ENCODE measurements around the gene FGB.

FGB gene

DNA sequence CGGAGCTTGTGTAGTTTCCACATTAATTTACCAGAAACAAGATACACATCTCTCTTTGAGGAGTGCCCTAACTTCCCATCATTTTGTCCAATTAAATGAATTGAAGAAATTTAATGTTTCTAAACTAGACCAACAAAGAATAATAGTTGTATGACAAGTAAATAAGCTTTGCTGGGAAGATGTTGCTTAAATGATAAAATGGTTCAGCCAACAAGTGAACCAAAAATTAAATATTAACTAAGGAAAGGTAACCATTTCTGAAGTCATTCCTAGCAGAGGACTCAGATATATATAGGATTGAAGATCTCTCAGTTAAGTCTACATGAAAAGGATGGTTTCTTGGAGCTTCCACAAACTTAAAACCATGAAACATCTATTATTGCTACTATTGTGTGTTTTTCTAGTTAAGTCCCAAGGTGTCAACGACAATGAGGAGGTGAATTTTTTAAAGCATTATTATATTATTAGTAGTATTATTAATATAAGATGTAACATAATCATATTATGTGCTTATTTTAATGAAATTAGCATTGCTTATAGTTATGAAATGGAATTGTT is at the start of gene FGB:
Gene FGB, plus strand, starts transcription at position 315 of the 558 bp plus-strand sequence. Its CDS starts 8 bp downstream, at position 323.
- DNase-seq: no peak

GRCh38 chr4:154516318-154517029 is 46.3 kb upstream of the FGB start:
- DNase-seq: no peak

- DNase-seq: no peak
Observed at GRCh38 chr4:154517591-154517990, 45.2 kb upstream of the FGB start.

DNA sequence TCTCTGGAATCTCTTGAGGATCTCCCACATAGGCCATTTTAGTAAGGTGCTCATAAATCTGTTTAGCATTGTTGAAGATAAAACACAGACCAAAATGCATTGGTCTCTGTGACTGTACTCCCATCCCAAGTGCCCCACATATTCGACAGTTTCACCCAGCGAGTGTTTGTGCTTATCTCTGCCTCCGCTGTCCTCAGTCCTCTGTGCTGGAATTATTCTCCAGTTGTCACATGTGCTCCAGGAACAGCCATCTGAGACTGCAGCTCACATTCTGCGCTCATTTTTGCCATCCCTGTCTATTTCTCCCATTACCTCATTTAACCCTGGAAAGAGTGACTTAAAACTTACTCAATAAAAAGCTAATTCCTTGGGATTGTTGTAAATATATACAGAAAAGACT is 43.6 kb upstream of the FGB start:
- no peak for DNase-seq

DNA sequence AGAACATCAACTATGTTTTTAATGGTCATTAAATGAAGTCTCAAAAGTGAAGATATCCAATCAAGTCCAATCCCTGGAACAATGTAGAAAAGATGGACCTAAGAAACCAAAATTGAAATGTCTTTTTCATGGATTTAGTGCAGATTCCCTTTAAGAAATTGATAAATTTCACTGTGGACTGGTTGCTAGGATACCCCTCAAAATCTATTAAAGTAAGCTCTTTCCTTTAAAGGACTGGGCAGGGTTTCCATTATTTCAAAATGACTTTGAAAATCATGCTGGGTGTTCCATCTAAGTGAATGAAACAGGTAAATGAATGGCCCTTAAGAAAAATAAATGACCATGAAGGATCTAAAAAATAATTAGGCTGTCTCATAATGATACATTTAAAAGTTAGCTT is 41.2 kb upstream of the FGB start:
- no peak for DNase-seq

GRCh38 chr4:154526151-154526550 is 36.7 kb upstream of the FGB start:
- no peak for DNase-seq

DNA sequence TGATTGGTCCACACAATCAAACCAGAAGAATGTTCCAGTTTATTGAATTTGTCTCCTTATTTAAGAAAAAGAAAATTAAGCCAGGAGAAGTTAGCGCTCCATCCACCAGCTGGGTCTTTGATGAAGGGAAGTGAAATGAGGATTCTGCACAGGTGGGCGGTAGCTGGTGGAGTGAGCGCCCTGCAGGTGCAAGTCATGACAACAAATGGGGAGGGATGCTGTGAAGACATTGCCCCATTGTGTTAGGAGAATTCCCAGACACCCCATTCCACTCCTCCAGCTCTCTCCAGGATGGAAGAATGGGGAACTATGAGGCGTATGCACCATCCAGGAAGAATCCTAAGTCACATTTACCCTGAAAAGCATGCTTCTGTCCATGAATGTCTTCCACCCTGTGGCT is 35.5 kb upstream of the FGB start:
- no peak for DNase-seq

DNA sequence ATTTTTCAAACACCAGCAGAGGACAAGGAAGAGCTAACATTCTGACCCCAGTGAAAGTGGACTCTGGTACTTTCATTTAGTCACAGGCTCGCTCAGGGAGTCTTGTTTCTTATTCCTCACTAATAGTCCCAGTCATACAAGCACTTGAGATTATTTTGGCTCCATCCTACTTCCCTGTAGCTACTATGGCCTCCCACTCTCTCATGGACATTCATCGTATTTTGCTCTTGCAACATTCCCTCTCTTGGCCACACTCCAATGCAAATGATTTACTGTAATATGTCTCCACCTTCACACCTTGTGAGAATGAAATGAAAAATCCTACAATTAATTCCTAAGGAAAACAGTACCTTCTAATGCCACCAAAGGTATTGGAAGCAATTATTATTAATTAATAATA is 33.9 kb upstream of the FGB start:
- no peak for DNase-seq

- DNase-seq: no peak
Observed at GRCh38 chr4:154529728-154530519, 32.9 kb upstream of the FGB start.

DNA sequence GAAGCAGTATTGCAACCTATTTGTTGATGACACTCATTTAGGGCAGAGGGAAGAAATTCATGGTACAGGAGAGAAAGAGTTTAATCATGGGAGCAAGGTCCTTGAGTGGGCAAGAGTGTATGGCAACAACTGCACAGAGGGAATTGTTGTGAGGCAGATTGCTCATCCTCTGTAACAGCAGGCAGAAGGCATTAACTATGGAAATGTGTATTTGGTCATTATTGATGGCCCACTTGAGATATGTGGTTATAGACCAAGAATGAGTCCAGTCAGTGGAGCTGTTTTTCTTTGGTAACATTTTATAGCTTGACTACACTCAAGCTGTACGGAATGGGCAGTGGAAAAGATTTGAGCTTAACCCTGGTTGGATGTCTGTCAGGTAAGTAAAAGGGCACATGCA is 28.5 kb upstream of the FGB start:
- no peak for DNase-seq

DNA sequence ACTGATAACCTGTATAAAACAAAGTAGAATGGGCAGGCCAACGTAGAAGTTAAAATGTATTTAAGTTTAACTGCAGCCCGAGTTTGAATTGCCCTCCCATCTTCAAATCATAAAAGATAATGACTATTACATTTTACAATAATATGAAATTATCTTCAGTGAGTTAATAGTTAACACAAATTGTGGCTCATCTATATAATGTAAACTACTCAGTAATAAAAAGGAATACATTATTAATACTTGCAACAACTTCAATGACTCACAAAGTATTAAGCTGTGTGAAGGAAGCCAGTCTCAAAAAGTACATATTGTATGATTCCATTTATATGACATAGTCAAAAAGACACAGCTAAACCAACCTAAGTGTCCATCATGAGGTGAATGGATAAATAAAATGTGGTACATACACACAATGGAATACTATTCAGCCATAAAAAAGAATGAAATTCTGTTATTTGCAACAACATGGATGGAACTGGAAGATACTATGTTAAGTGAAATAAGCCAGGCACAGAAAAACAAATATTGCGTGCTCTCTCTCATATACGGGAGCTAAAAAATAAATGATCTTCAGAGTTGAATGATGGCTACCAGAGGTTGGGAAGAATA is 20.4 kb upstream of the FGB start:
- DNase-seq: no peak

DNA sequence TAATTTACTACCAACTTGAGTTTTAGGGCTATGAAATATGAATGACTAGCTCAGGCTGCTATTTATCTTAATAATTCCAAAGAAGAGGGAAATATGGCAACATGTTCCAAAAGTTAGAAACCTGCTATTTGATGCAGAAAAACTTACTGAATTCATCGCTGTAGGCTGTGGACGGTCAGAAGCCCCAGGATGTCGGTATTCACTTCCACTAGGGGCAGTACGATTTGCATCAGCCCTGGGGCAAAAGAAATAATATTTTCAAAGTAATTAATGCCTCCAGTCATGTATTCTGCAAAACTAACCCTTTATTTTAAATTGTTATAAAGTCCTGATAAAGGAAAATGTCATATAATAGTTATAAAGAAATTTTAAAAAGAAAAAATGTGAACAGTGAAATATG is 17.1 kb upstream of the FGB start:
- no peak for DNase-seq

GRCh38 chr4:154549894-154550790 is 12.7 kb upstream of the FGB start, which contains the start of gene PLRG1:
PLRG1 (minus strand) TSS chr4:154550400; CDS start chr4:154550308, 92 bp downstream.
- peak; percentile 91 for DNase-seq

- peak; percentile 56 for DNase-seq
Observed at GRCh38 chr4:154551872-154552686, 10.7 kb upstream of the FGB start.

DNA sequence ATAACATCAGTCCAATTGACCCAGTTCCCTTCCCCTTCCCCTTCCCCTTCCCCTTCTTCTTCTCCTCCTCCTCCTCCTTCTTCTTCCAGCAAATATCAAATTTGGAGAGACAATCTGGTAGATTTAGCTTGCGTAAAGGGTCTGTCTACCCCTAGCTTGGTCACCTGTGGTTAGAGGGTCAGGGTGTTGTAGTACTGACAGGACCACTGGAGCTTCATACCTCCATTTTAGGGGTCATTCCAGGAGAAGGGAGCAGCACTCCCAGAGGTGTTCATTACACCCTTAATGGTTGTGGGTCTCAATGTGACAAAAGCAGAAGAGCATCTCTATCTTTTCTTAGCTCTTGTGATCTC is 3.7 kb upstream of the FGB start:
- no peak for DNase-seq

GRCh38 chr4:154559494-154560418 is 3.1 kb upstream of the FGB start:
- DNase-seq: no peak

DNA sequence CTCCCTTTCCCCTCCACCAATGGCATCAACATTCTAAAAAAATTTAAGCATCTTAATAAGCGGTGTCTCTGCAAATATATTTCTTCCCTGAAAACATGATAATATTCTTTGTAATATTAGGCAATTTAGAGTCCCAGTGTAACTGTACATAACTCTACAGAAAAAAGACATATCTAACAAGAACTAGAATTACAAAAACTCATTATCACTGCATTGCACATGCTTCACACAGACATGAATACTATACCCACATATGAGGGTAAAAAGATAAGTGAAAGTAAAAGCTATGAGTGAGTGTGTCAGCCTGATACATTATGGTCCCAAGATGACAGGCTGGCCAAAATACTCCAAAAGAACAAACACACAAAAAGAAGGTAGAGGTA is 2.4 kb upstream of the FGB start:
- DNase-seq: no peak

DNA sequence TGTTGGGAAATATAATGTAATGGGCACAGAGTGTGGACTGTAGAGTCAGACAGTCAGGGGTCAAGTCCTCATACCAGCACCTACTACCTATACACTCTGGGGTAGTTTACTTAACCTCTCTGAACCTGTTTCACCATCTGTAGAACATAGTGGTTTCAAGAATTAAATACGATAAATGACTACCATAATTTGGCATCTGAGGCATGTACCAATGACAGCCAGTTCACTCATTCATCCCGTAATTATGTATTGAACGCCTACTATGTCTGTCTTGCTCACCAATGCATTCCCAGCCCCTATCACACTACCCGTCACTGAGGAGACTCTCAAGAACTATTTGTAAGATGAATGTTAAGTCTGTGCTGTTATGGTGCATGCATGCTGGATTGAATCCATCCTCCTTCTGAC is 2.0 kb upstream of the FGB start:
- no peak for DNase-seq

DNA sequence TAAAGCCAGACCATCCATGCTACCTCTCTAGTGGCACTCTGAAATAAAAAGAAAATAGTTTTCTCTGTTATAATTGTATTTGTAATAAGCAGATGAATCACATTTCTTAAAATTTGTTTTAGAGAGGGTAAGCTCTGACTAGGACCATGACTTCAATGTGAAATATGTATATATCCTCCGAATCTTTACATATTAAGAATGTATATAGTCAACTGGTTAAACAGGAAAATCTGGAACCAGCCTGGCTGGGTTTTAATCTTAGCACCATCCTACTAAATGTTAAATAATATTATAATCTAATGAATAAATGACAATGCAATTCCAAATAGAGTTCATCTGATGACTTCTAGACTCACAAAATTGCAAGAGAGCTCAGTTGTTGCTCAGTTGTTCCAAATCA is 1.5 kb downstream of the FGB start:
- DNase-seq: no peak

GRCh38 chr4:154565704-154566103 is 2.9 kb downstream of the FGB start:
- no peak for DNase-seq
